CD4-positive, CD25-positive, alpha-beta regulatory T cell (primary cell): ENCODE results near the gene FAM222B. TPM values are rescaled to one million over a fixed set of nuclear protein-coding genes. Genes with fewer than 3 reads are reported as not detected.
A peak's percentile ranks its signal among the peaks of the same experiment; 100 is the strongest.
"Not testable (repeated sequence)": the region's sequence is repeated elsewhere in the genome, so short reads cannot be mapped to it uniquely, and the experiment has no call there.

ENCODE experiments used
- ATAC-seq, 2 donors: fragments of 150-1000 bp; cut with Tn5 transposase; one replicate each; pipeline ENCODE4 v1.10.0; 2021; ENCODE audit warnings: low read depth in 2 of 2, moderate number of reproducible peaks in 2 of 2, moderate library complexity in 1 of 2
- DNase-seq, 3 donors: peaks; one replicate each; pipeline versions ENCODE4 v3.0.0 to v3.0.0-alpha.2; 2012 to 2022; ENCODE audit warnings: mixed read lengths in 1 of 3
- H3K27ac ChIP-seq: one replicate; pipeline ENCODE4 v1.7.0; 2013; ENCODE audit warnings: mild to moderate bottlenecking, low read length; ENCODE audit not compliant: insufficient read depth, poor library complexity, severe bottlenecking
- H3K27me3 ChIP-seq: one replicate; pipeline ENCODE4 v1.7.0; 2013; ENCODE audit warnings: low read length; ENCODE audit not compliant: control insufficient read depth, insufficient read depth
- H3K36me3 ChIP-seq: one replicate; pipeline ENCODE4 v1.7.0; 2013; ENCODE audit warnings: mild to moderate bottlenecking, low read length, moderate library complexity; ENCODE audit not compliant: control insufficient read depth, insufficient read depth
- H3K4me1 ChIP-seq: 2 replicates; pipeline ENCODE4 v1.7.0; 2013; ENCODE audit warnings: mild to moderate bottlenecking, low read length; ENCODE audit not compliant: insufficient read depth, control insufficient read depth, poor library complexity, severe bottlenecking
- H3K4me3 ChIP-seq: one replicate; pipeline ENCODE4 v1.7.0; 2013; ENCODE audit warnings: low read depth, mild to moderate bottlenecking, low read length, moderate library complexity
- H3K9me3 ChIP-seq, 2 experiments: 1 replicate in 1 of 2; 2 replicates in 1 of 2; pipeline ENCODE4 v1.7.0; 2013; ENCODE audit warnings: low read length in 2 of 2, mild to moderate bottlenecking in 1 of 2, moderate library complexity in 1 of 2; ENCODE audit not compliant: control insufficient read depth in 2 of 2
- H3K27ac Mint-ChIP-seq, 3 donors: one replicate each; pipeline ENCODE4 v1.8.0; 2020 to 2022; ENCODE audit warnings: mild to moderate bottlenecking in 3 of 3, mixed read lengths in 3 of 3, moderate library complexity in 2 of 3
- H3K27me3 Mint-ChIP-seq: one replicate; pipeline ENCODE4 v1.8.0; 2022; ENCODE audit warnings: mild to moderate bottlenecking, mixed read lengths
- H3K36me3 Mint-ChIP-seq: one replicate; pipeline ENCODE4 v1.8.0; 2020; ENCODE audit warnings: mixed read lengths
- H3K4me1 Mint-ChIP-seq, 4 donors: one replicate each; pipeline ENCODE4 v1.8.0; 2020 to 2022; ENCODE audit warnings: mixed read lengths in 4 of 4, mild to moderate bottlenecking in 1 of 4
- H3K4me3 Mint-ChIP-seq, 4 donors: one replicate each; pipeline ENCODE4 v1.8.0; 2020 to 2022; ENCODE audit warnings: mild to moderate bottlenecking in 4 of 4, mixed read lengths in 4 of 4, moderate library complexity in 3 of 4
- H3K9me3 Mint-ChIP-seq, 7 donors: one replicate each; pipeline ENCODE4 v1.8.0; 2020 to 2022; ENCODE audit warnings: mixed read lengths in 7 of 7, mild to moderate bottlenecking in 3 of 7, moderate library complexity in 2 of 7
- polyA plus RNA-seq, 4 donors: library from polyadenylated mRNA; unstranded; fragments of 300-500 nt; fragmentation: Illumina TruSeq; gene quantifications; one replicate each; pipeline ENCODE4 v1.2.3, GENCODE V29; 2021
- total RNA-seq: library from RNA; stranded (reverse); gene quantifications from one replicate; pipeline ENCODE4 v1.2.3, GENCODE V29; 2022

FAM222B gene
- total and polyA plus RNA-seq, 5 donors from 2014 or later, result 4.4 to 23.4 (median 12.4) TPM

DNA sequence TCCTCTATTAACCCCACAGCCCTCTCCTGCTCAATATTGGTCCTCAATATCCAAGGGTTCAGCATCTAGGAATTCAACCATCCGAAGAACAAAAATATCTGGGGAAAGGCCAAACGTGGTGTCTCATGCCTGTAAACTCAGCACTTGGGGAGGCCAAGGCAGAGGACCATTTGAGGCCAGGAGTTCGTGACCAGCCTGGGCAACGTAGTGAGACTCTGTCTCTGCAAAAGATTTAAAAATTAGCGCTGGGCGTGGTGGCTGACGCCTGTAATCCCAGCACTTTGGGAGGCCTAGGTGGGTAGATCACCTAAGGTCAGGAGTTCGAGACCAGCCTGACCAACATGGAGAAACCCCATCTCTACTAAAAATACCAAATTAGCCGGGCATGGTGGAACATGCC, 4.1 kb upstream of the FAM222B start:
- H3K27ac ChIP-seq, DNase-seq, H3K36me3 Mint-ChIP-seq, H3K9me3 Mint-ChIP-seq, H3K36me3 ChIP-seq, H3K27me3 ChIP-seq, H3K27me3 Mint-ChIP-seq, H3K4me3 Mint-ChIP-seq, H3K4me1 ChIP-seq, H3K4me3 ChIP-seq, ATAC-seq, H3K9me3 ChIP-seq, H3K27ac Mint-ChIP-seq: not testable (repeated sequence)
- peaks cover 0 to 11% (median 6%) of the 10 kb centered on the region in 4 donors for H3K4me1 Mint-ChIP-seq

DNA sequence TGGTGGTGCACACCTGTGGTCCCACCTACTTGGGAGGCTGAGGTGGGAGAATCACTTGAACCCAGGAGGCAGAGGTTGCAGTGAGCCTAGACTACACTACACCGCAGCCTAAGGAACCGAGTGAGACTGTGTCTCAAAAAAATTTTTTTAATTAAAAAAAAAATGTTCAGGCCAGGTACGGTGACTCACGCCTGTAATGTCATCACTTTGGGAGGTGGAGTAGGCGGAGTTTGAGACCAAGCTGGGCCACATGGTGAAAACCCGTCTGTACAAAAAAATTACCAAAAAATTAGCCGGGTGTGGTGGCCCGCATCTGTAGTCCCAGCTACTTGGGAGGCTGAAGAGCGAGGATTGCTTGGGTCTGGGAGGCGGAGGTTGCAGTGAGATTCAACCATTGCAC, 3.6 kb upstream of the FAM222B start:
- Mint-ChIP-seq H3K4me3 (no peak overlapping the region), H3K36me3 (no peaks in the 10 kb centered on the region), H3K27me3 (no peaks in the 10 kb centered on the region), H3K27ac (no peak overlapping the region), H3K4me1 (peaks cover 0 to 13% (median 8%) of the 10 kb centered on the region in 4 donors), H3K9me3 (no peaks in the 10 kb centered on the region)
- Histone ChIP-seq H3K9me3 (no peaks in the 10 kb centered on the region), H3K4me3 (no peak overlapping the region), H3K4me1 (peaks cover 13% of the 10 kb centered on the region), H3K27me3 (no peaks in the 10 kb centered on the region), H3K27ac (no peak overlapping the region), H3K36me3 (no peaks in the 10 kb centered on the region)
- no peak for DNase-seq
- no peak for ATAC-seq

DNA sequence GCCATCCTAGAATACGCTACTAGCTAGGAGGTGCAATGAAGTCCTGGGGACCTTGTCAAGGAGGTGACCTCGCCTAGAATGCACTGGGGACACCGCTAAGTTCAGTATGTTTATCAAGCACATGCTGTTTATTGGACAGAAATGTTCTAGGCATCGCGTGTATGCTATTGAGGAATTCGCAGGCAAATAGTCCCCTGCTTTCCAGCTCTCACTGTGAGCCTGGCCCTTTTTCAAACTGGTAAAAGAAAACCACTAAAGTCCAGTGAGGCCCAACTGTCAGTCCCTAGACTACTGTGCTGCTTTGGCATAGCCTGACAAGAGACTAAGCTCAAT, 1.2 kb upstream of the FAM222B start:
- Mint-ChIP-seq H3K36me3 (no peaks in the 10 kb centered on the region), H3K9me3 (no peaks in the 10 kb centered on the region), H3K27ac (peak overlapping the region in 1 of 3 donors; percentile 96), H3K4me1 (peaks cover 0 to 28% (median 20%) of the 10 kb centered on the region in 4 donors), H3K27me3 (no peaks in the 10 kb centered on the region), H3K4me3 (peak overlapping the region; percentile 66 to 98 (median 89))
- H3K9me3 ChIP-seq, result no peaks in the 10 kb centered on the region
- ATAC-seq, result no peak
- H3K4me3 ChIP-seq, result no peak overlapping the region
- peaks cover 21% of the 10 kb centered on the region for H3K4me1 ChIP-seq
- H3K27me3 ChIP-seq, result no peaks in the 10 kb centered on the region
- no peak overlapping the region for H3K27ac ChIP-seq
- no peaks in the 10 kb centered on the region for H3K36me3 ChIP-seq
- no peak for DNase-seq

DNA sequence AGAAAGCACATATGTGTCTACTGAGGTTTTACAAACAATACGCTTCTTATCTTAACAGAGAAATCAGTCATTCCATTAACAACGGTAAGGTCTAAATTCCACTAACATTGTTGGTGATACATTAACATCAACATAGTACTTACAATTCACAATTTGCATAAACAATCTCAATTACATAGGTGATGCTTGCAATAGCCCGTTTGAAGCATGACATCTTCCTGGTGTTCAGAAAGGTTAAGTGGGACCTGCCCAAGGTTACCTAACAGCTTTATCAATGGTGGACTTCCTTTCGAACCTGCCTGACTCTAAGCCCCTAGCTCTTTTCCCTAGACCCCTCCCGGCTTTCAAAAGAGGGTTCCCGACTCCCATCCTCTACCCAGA, 699 bp downstream of the FAM222B start:
- H3K36me3 ChIP-seq, result no peaks in the 10 kb centered on the region
- no peaks in the 10 kb centered on the region for H3K9me3 Mint-ChIP-seq
- peak overlapping the region; percentile 91 for H3K4me3 ChIP-seq
- H3K27ac ChIP-seq, result peak overlapping the region; percentile 82
- H3K27ac Mint-ChIP-seq, result peak overlapping the region; percentile 66 to 98 (median 96)
- H3K27me3 Mint-ChIP-seq, result no peaks in the 10 kb centered on the region
- H3K27me3 ChIP-seq, result no peaks in the 10 kb centered on the region
- H3K36me3 Mint-ChIP-seq, result no peaks in the 10 kb centered on the region
- H3K4me1 Mint-ChIP-seq, result peaks cover 0 to 28% (median 21%) of the 10 kb centered on the region in 4 donors
- ATAC-seq, result peak; percentile 24 to 25
- peaks cover 21% of the 10 kb centered on the region for H3K4me1 ChIP-seq
- H3K9me3 ChIP-seq, result no peaks in the 10 kb centered on the region
- DNase-seq, result peak in 2 of 3 donors; percentile 26 to 50
- peak overlapping the region; percentile 96 to 99 (median 98) for H3K4me3 Mint-ChIP-seq

DNA sequence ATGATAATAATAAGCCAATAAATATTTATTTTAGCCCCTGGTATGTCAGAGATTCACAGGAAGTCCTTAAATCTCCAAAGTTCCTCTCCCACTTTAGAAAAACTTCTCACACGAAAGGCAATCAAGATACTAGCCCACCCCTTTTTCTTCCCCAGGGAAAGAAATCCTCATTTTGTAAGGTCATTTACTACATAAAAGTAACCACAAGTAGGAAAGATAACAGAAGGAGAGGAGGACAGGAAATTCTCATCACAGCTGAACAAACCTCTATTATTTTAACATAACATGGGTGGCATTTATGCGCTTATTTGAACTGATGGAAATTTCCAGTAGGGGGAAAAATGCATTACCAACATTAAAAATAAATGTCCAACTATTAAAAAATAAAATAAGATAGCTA, 3.4 kb downstream of the FAM222B start:
- Mint-ChIP-seq H3K4me3 (peak overlapping the region in 1 of 4 donors; percentile 7), H3K27ac (peak overlapping the region in 1 of 3 donors; percentile 44), H3K36me3 (peaks cover 3% of the 10 kb centered on the region), H3K27me3 (no peaks in the 10 kb centered on the region), H3K9me3 (no peaks in the 10 kb centered on the region), H3K4me1 (peaks cover 2 to 36% (median 24%) of the 10 kb centered on the region in 4 donors)
- Histone ChIP-seq H3K27me3 (no peaks in the 10 kb centered on the region), H3K9me3 (no peaks in the 10 kb centered on the region), H3K4me1 (peaks cover 21% of the 10 kb centered on the region), H3K36me3 (no peaks in the 10 kb centered on the region), H3K27ac (no peak overlapping the region), H3K4me3 (no peak overlapping the region)
- ATAC-seq, result no peak
- DNase-seq, result no peak

DNA sequence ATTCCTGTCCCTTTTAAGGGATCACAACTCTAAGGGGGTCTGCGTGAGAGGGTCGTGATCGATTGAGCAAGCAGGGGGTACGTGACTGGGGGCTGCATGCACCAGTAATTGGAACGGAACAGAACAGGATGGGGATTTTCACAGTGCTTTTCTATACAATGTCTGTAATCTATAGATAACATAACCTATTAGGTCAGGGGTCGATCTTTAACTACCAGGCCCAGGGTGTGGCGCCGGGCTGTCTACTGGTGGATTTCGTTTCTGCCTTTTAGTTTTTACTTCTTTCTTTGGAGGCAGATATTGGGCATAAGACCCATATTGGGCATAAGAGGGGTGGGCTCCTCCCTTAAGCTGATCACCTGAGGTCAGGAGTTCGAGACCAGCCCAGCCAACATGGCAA, 6.0 kb downstream of the FAM222B start:
- DNase-seq, H3K27ac ChIP-seq, H3K27me3 ChIP-seq, ATAC-seq, H3K9me3 Mint-ChIP-seq, H3K27me3 Mint-ChIP-seq, H3K9me3 ChIP-seq, H3K36me3 ChIP-seq, H3K4me3 ChIP-seq: not testable (repeated sequence)
- Mint-ChIP-seq H3K27ac (peak overlapping the region in 1 of 3 donors; percentile 68), H3K4me1 (peaks cover 13 to 31% (median 23%) of the 10 kb centered on the region in 4 donors), H3K4me3 (peak overlapping the region in 1 of 4 donors; percentile 15), H3K36me3 (peaks cover 10% of the 10 kb centered on the region)
- peaks cover 11% of the 10 kb centered on the region for H3K4me1 ChIP-seq

DNA sequence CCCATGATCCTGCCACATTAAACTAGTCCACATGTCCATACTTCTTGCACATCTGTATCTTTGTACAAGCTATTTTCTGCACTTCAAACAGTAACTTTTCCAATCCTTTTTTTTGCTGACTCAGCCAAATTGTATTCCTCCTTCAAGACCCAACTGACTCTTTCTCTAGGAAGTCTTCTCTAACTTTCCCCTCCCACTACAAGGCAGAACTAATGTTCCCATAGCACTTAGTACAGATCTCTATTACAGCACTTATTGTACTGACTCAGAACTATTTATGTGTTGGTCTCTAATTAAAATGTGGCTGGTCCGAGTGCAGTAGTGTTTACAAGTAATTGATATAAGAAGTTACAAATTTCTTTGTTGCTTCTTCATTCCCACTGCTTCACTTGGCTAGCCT, 8.2 kb downstream of the FAM222B start:
- Histone ChIP-seq H3K36me3 (peaks cover 3% of the 10 kb centered on the region), H3K4me3 (no peak overlapping the region), H3K9me3 (no peaks in the 10 kb centered on the region), H3K4me1 (no peaks in the 10 kb centered on the region), H3K27ac (no peak overlapping the region), H3K27me3 (no peaks in the 10 kb centered on the region)
- no peaks in the 10 kb centered on the region for H3K9me3 Mint-ChIP-seq
- H3K27ac Mint-ChIP-seq, result peak overlapping the region in 1 of 3 donors; percentile 67
- no peaks in the 10 kb centered on the region for H3K27me3 Mint-ChIP-seq
- H3K36me3 Mint-ChIP-seq, result peaks cover 12% of the 10 kb centered on the region
- DNase-seq, result no peak
- no peak overlapping the region for H3K4me3 Mint-ChIP-seq
- peaks cover 13 to 21% (median 14%) of the 10 kb centered on the region in 4 donors for H3K4me1 Mint-ChIP-seq
- no peak for ATAC-seq

DNA sequence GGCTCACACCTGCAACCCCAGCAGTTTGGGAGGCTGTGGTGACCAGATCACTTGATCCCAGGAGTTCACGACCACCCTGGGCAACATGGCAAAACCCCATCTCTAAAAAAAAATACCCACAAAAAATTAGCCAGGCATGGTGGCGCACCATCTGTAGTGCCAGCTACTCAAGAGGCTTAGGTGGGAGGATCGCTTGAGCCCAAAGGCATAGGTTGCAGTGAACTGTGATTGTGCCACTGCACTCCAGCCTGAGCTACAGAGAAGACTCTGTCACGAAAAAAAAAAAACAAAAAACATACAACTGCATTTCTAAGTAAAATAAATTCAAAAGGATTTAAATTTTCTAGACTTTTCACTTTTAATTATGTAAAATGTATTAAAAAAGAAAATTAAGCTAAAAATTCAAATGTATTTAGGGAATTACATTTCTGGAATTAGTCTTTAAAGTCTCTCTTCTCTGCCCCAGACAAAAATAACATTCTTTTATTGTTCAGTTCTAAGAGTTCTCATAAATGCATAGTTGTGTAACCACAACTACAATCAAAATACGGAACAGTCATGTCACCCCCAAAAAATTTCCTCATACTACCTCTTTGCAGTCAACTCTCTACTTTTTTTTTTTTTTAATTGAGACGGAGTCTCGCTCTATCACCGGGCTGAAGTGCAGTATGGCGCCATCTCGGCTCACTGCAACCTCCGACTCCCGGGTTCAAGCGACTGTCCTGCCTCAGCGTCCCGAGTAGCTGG, 14.1 kb downstream of the FAM222B start:
- no peaks in the 10 kb centered on the region for H3K9me3 Mint-ChIP-seq
- Histone ChIP-seq H3K9me3 (no peaks in the 10 kb centered on the region), H3K27ac (no peak overlapping the region), H3K4me1 (no peaks in the 10 kb centered on the region), H3K27me3 (no peaks in the 10 kb centered on the region), H3K4me3 (no peak overlapping the region), H3K36me3 (peaks cover under 1% of the 10 kb centered on the region)
- peaks cover 14% of the 10 kb centered on the region for H3K36me3 Mint-ChIP-seq
- no peak overlapping the region for H3K27ac Mint-ChIP-seq
- DNase-seq, result no peak
- H3K4me3 Mint-ChIP-seq, result no peak overlapping the region
- no peaks in the 10 kb centered on the region for H3K27me3 Mint-ChIP-seq
- ATAC-seq, result no peak
- peaks cover 9 to 18% (median 14%) of the 10 kb centered on the region in 4 donors for H3K4me1 Mint-ChIP-seq
